HG02571 (cell line): ENCODE data around the gene BCKDHB.
A peak's percentile ranks its signal among the peaks of the same experiment; 100 is the strongest.

Source experiments
- ATAC-seq: cut with Tn5 transposase; IDR thresholded peaks from one replicate; pipeline ENCODE4 v1.9.1; 2021; ENCODE audit warnings: mild to moderate bottlenecking, moderate library complexity; ENCODE audit not compliant: unreplicated experiment

BCKDHB gene

DNA sequence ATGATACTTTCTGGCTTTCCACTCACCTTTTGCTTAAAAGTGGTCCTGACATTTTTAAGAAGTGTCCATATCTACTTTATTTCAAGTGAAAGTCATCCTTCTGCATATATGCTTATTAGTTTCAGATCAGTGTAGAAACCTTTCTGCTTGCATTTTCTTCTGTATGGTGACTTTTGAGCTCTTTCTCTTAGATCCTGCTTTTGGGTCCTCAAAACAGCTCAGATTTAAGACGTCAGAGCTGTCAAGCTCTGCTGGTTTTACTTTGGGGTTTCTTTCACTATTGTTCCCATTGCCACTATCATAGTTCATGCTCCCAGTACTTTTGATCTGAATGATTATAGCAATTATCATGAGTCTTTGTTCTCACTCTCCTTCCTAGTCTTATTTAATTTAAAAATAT is 41.7 kb downstream of the BCKDHB start:
- ATAC-seq: no peak

DNA sequence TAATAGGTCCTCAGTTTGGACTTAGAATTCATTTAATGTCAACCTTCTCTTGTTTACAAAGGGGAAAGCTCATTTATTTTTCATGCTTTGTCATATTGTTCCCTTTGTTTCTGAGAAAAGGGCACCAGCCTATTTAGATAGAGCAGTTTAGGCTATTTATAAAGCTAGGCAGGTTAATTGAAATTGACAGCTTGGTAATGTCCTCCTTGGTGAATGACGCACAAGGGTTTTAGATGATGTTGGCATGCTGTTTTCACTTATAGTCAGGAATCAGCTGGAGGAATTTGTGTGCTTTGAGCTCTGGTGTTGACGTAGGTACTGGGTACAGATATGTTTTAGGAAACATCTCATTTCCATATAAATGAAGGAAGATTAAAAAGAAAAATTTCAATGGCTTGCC is 45.2 kb downstream of the BCKDHB start:
- no peak for ATAC-seq

DNA sequence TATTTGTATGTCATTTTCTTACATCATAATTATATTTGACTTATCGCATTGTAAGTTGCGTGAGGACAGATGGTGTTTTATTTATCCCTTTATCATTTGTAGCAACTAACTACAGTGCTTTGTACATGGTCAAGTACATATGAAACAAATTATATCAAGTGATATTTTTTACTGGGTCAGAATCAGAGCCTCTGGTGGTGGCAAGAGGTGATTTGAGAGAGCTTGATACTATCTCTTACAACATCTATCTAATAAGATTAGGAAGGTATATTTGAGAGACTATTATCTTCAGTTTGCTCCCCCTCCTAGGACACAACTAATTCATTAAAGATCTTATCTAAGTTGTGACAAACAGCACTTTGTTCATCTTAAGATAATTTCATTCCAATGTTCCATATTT is 47.7 kb downstream of the BCKDHB start:
- no peak for ATAC-seq

DNA sequence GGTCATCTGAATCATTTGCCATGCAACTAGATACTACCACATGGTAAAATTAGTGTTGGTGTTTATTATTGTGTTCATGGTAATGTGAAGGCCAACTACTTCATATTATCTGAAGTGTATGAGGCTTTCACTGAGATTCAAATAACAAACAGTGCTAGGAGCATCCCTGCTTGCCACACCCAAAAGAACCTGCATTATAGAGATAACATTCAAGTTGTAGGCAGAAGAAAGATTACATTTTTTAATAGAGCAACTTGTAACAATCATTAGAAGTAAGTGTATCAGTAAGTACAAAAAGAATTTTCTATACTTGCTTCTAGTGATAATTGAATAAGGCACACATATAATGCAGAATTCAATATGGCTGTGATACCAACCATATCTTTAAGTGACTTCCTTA is 49.8 kb downstream of the BCKDHB start:
- no peak for ATAC-seq

DNA sequence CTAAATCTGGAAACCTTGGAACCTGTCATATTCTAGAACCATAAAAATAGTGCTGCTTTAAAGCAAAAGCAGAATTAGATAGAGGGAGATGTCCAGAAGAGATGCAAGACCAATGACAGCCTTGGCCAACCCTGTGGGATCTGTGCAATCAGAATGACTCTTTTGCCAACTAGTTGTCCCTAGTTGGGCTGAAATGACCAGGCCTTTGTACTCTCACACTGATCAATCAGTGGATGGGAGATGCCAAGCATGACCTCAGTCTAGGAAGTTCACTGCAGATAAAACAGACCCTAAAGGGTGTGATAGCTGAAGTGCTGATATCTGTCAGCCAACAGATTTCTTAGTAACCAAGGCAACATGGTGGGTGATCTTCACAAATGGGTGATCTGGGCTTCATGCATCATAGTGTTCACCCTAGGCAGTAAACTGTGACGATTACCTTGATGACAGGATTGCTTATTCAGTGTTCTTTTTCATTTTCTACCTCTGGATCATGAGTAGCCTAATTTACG is 52.1 kb downstream of the BCKDHB start:
- ATAC-seq: no peak

DNA sequence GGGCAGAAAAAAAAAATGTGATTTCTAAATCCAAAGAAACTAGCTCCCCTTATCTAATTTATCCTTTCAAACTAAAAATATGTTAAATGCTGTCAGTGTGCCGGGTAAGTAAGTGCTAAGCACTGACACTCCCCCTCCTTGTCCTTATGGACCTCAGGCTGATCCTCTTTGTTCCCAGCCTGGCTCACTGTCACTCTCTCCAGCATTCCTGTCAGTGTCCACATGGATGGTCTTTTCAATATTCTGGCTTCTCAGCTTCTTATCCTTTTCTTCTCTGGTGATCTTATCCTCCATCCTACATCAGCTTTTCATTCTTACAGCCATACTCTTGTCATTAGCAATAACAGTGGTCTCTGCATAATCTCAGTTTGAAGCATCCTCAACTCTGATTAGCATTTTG is 55.0 kb downstream of the BCKDHB start:
- no peak for ATAC-seq

DNA sequence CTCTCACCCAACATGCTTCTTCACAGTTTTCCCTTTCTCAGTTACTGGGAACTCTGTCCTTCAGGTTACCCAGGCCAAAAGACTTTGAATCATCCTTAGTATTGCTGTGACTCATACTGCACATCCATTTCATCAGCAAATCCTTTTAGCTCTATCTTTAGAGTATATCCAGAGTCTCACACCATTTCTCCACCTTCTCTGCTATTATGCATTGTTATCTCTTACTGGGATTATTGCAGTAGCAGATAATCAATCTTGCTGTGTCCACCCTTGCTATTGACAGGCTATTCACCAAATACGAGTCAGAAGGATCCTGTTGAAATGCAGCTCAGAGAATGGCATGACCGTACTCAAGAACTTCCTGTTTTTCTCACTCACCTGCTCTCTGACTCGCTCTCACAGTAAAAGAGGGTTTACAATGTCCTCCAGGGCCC is 57.3 kb downstream of the BCKDHB start:
- peak; percentile 74 for ATAC-seq

DNA sequence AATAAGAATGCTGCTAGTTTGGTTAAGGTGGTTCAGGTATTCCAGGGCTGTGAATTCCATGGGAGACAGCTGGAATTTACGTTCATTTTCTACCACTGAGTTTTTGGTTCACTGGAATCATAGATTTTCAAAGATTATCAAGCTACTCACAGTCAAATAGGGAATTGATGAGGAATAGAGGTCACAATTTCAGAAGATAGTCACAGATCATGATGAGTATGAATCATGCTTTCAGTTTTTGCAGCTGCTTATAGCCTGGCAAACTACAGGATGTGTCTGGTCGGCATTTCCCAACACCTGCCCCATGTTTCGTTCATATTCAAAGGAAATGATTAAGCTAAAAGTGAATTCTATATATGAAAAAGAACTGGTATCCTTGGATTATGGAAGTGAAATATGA is 58.7 kb downstream of the BCKDHB start:
- ATAC-seq: peak; percentile 90

DNA sequence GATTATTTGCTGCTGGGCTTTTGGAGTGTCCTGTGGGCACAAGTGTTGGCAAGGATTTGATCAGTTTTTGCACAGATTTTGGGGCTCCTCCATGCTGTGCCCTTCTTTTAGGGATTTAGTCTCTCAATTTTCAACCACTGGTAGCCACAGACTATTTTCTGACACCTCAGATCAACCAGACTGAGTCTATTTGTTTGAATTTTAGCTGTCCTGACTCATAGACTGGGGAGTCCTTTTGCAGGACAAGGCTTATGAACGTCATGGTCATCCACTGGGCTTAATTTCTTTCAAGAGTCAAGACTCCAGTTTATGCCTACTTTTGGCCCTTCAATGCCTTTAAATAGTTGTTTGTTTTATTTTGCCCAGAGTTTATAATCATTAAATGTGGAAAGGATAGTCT is 59.3 kb downstream of the BCKDHB start:
- no peak for ATAC-seq

DNA sequence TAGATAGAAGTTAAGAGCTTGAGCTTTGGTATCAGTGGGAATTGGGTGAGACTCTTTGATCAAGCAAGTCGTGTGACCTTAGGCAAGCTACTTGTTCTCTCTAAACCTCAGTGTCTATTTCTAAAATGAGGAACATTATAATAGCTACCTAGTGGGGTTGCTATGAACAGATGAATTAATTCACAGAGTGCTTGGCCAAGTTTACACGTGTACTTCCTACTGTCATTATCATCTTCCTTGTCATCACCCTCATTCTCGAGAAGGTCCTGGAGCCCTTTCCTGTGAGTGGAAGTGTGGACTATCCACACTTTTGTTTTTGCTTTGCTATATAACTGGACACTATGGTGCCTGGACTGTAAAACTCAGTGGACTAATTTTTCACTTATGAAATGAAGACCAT is 64.0 kb downstream of the BCKDHB start:
- ATAC-seq: no peak

DNA sequence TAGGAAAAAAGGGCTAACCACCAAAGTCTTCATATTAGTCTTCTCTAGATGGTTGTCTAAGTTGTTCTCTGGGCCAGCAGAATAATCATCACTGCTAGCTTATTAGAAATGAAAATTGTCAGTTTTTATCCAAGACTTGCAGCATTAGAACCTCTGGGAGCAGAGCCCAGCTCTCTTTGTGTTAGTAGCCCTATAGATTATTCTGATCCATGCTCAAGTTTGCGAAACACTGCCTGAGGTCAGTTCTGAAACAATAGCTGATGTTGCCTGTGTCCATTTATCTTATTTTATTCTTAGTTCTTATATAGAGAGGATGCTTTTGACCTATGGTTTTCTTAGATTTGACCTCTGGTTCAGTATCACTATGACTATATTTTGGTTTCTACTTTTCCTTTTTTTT is 66.9 kb downstream of the BCKDHB start:
- no peak for ATAC-seq

DNA sequence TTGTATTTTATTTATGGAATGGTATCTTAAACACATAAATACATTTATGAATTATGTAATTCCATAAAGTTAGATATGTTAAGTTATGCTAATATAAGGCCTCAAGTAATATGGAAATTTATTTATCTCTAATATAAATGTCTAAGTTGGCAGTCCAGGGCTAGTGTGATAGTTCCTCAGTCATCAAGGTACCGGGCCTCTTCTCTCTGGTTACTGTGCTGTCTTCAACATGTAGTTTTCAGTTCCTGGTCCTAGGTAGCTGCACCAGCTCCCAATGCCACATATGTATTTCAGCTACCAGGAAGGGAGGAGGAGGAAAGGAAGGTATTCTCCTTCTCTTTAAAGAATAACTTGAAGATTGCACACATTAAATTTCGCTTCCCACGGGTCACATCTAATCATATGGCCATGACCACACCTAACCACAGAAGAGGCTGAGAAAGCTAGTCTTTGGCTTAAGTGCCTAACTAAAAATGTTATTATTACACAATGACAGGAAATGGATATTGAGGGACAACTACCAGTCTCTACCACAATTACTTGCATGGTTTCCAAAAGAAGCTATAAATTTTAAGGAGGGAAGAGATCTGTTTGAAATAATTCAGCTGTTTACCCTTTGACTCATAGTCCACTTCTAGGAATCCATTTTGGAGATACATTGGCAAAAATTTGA is 68.6 kb downstream of the BCKDHB start:
- no peak for ATAC-seq

DNA sequence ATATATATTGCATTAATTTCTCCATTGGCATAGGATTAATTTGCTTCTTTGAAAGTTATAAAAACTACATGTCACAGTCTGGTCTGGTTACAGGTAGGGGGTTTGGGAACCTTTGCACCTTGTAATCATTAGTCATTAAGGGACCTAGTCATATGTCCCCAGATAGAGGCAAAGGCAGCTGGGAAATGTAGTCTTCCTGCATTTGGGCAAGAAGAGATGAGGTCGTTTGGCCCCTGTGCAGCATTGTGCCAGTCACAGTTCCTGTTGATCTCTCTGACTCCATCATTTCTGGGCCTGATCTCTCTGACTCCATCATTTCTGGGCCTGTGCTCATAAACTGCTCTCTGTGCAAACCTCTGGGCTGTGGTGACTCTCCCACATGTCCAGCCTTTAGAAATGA is 73.2 kb downstream of the BCKDHB start:
- ATAC-seq: no peak

DNA sequence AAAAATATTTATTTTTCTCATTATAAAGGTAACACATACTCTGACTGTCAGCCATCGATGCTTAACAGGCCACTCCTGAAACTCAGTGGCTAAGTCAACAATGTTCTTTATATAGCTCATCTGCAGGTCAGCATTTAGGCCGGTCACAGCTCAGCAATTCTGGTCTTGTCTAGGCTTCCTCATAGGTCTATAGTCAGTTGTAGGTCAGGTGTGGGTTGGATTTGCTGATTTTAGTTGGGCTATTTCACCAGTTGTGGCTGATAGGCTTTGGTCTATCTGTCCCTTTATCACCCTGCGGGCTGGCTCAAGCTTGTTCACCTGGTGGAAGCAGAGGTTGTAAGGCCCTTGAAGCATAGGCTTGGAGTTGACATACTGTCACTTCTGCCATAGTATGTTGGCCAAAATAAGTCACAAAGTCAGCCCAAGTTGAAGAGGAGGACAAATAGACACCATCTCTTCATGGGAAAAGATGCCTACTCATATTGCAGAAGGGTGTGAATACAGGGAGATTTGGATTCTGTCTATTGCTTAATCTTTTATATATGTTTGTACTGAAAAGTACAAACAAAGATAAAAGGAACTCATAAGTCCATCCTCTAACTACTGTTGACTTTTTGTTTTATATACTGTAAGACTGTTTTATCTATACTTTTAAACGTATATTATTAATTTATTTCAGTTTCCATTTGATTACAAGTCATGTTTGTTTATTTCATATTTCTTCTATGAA is 75.0 kb downstream of the BCKDHB start:
- no peak for ATAC-seq

DNA sequence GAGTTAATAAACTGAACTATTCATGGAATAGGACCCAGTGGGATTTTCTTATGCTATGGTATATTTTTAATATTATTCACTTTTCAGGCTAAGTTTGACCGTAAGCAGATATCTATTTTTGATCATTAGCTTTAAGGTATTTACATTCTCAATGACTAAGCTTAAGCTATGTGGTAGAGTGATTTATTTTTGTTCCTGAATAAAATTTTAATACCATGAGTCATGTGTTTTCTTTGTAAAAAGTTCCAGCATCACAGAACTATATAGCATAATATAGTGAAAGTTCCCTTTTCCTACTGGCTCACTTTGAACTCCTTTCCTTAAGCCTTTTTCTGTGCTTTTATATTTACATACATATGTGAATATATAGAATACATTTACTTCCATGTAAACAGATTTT is 75.8 kb downstream of the BCKDHB start:
- no peak for ATAC-seq

DNA sequence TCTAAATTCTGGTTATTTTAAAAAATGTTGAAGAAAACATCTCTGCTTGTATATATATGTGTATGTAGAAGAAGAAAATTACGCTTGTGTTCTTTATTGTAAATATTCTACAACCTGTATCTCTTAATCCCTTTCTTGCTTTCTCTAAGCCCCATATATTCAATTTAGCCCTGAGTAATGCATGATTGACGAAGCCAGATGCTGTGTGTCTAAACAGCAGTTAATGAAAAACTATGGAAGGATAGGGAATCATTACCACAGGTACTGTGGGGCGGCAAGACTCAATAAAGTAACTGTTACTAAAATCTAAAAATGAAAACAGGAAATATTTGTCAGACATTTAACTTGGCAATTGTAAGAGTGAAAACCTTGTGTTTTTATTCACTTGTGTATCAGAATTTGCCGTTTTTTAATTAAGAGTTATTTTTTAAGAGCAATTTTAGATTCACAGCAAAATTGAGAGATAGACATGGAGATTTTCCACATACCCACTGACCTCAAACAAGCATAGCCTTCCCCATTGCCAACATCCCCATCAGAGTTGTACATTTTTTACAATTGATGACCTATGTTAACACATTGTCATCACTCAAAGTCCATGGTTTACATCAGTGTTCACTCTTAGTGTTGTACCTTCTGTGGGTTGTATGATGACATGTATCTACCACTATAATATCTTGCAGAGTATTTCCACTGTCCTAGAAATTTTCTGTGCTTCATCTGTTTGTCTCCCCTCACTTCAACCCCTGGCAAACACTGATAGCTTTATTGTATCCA is 76.7 kb downstream of the BCKDHB start:
- no peak for ATAC-seq

DNA sequence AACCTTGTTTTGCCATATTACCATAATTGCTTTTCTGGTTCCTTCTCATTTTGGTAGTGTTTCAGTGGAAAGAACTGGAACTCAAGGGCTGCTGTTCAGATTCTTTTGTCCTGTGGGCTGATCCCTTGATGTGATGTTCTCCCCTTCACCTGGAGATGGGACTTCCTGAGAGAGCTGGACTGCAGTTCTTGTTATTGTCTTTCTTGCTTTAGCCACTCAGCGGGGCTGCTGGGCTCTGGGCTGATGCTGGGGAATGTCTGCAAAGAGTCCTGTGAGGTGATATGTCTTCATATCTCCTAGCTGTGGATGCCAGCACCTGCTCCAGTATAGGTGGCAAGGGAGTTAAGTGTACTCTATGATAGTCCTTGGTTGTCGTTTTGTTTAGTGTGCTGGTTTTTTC is 79.0 kb downstream of the BCKDHB start:
- ATAC-seq: no peak

DNA sequence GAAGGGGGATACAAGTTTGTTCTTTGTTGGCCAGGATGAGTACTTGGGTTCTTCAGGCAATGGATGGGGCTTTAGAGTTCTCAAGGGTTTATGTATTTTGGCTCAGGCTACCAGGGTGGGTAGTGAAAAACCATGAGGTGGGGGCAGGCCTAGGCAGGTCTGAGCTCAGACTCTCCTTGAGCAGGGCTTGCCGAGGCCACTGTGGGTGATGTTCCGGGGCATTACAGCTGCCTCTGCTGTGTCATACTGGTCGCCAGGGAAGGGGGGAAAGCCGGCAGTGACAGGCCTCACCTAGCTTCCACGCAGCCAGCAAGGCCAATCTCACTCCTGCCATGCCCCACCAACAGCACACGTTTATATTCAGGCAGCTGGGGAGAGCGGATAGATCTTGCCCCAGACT is 79.6 kb downstream of the BCKDHB start:
- ATAC-seq: no peak

DNA sequence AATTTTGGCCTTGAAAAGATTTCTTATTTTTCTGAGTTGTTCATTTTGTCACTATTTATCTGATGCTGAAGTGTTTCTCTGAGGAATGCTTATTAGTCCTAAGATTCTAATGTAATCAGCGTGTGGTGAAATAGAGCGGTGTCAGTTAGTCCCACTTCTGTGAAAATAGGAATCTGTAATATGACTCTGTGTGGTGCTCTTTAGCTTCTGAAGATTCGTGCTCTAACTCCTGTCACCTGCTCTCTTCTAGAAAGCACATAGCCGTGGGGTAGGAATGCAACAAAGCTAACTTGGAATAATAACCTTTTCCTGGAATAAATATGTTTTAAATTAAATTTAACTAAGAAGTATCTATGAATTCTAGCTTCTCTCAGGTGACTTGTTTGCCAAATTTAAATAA is 90.4 kb downstream of the BCKDHB start:
- no peak for ATAC-seq

DNA sequence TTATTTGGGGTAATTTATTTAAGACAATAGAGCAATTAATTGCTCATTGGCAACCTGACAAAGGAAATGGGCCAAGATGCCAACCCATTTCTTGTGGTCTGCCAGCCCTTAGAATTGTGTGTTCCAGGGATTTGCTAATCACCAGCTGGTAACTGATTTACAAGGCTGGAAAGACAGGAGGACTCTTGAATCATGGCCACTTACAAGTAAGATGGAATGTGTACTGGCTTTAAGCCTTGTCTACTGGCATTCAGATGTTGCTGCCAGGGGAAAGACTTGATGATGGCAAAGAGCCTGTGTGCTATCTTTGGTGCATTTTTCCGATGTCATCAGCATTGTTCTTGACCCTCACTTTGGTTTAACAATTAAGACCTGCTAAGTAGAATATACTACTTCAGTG is 91.0 kb downstream of the BCKDHB start:
- no peak for ATAC-seq

DNA sequence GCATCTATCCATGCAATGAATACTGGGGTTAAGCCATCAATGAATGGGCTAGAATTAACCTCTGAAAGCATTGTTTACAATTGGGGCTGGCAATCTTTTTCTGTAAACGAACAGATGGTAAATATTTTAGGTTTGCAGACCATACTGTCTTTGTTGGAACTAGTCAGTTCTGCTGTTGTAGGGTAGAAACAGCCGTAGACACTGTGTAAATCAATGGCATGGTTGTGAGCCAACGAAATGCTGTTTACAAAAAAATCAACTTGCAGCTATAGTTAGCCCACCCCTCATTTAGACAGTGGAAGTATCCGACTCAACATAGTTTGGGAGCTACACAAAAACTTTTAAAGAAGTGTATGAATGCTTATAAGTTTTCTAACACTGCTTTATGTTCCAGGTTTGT is 91.5 kb downstream of the BCKDHB start:
- ATAC-seq: no peak

DNA sequence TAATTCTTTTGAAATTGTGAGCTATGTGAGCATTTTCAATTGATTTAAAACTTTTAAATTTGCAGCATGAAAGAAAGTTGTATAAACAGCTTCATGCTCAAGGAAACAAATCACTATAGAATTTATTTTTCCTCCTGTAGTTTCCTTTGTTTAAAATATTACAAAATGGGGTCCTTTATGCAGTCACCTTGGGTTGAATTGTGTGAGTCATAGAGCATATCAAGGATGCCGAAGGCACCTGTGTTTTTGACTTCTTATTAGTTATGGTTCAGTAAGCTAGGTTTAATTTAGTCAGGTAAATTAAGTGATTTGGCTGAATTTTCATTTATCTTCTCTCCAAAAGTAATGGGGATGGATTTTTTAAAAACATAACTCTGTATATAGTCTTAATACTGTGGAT is 96.8 kb downstream of the BCKDHB start:
- ATAC-seq: no peak
